ENCODE measurements around the gene USP20.

GRCh38 chr9:129801504-129801903 lies 33.8 kb upstream of the USP20 start:
- TF ChIP-seq EZH2phosphoT487 (conservative IDR thresholded peaks at IDR 0.05; ENCODE audit: low read length) (no peak), CTCF (IDR thresholded peaks at IDR 0.05; ENCODE audit: insufficient read depth, low read length, poor library complexity, severe bottlenecking) (no peak)

All from SU-DHL-6 (cell line).